GM23248 (cell line): ENCODE data around the gene FAM98B.

ENCODE experiments used
- EZH2 ChIP-seq: fragments of 200-600 bp; sonication (generic); IDR thresholded peaks from 2 replicates; pipeline ENCODE4 v1.6.1; 2018; ENCODE audit warnings: antibody characterized with exemption, mild to moderate bottlenecking; ENCODE audit not compliant: insufficient read depth, poor library complexity, severe bottlenecking
- EZH2phosphoT487 ChIP-seq: fragments of 200-600 bp; sonication (generic); IDR thresholded peaks from 2 replicates; pipeline ENCODE4 v1.6.1; 2018; ENCODE audit warnings: antibody characterized with exemption, moderate library complexity, mild to moderate bottlenecking, low read depth; ENCODE audit not compliant: insufficient read depth

- TF ChIP-seq EZH2 (no peak), EZH2phosphoT487 (no peak)
These were observed 67.4 kb downstream of the FAM98B start for GRCh38 chr15:38521316-38521715.
